HL-60 (cell line): ENCODE measurements around the gene PITX1.

Experiments used
- DNase-seq, 2 experiments: peaks; one replicate each; pipeline ENCODE4 v3.0.0-alpha.2; 2010 to 2020; ENCODE audit warnings: low read depth in 1 of 2, low spot score in 1 of 2
- H3K27ac ChIP-seq: fragments of 250-450 bp; sonication (Bioruptor Pico); replicated peaks from 2 replicates; pipeline ENCODE4 v1.5.1; 2020; ENCODE audit warnings: mild to moderate bottlenecking, moderate library complexity
- H3K27me3 ChIP-seq: fragments of 250-450 bp; sonication (Bioruptor Pico); 2 replicates; pipeline ENCODE4 v1.5.1; 2021; ENCODE audit warnings: mild to moderate bottlenecking, moderate library complexity; ENCODE audit not compliant: insufficient read depth, poor library complexity, severe bottlenecking
- H3K4me3 ChIP-seq: replicated peaks from 2 replicates; pipeline ENCODE4 v1.5.1; 2011; ENCODE audit warnings: mild to moderate bottlenecking, control low read depth, low read length; ENCODE audit not compliant: insufficient read depth
- CTCF ChIP-seq: IDR thresholded peaks from one replicate; pipeline ENCODE4 v1.5.1; 2011; ENCODE audit warnings: low read length, control low read depth, inconsistent platforms; ENCODE audit not compliant: insufficient read depth
- GABPA ChIP-seq: IDR thresholded peaks from 2 replicates; pipeline ENCODE4 v1.6.1; 2012; ENCODE audit warnings: low read depth
- POLR2AphosphoS5 ChIP-seq: IDR thresholded peaks from 2 replicates; pipeline ENCODE4 v1.6.1; 2012; ENCODE audit warnings: low read depth
- REST ChIP-seq: IDR thresholded peaks from 2 replicates; pipeline ENCODE4 v1.6.1; 2012; ENCODE audit warnings: low read depth; ENCODE audit not compliant: insufficient replicate concordance
- SPI1 ChIP-seq: IDR thresholded peaks from 2 replicates; pipeline ENCODE4 v1.6.1; 2012; ENCODE audit warnings: low read depth, mild to moderate bottlenecking, borderline replicate concordance

PITX1 gene

GRCh38 chr5:135055396-135055795 is 21.4 kb upstream of the PITX1 start:
- H3K27ac ChIP-seq = no peak overlapping the region
- TF ChIP-seq CTCF = no peak
- no peak for TF ChIP-seq POLR2AphosphoS5
- TF ChIP-seq GABPA = no peak
- TF ChIP-seq REST = no peak
- TF ChIP-seq SPI1 = no peak
- no peak overlapping the region for H3K4me3 ChIP-seq
- H3K27me3 ChIP-seq = no peaks in the 10 kb centered on the region
- no peak for DNase-seq

- TF ChIP-seq CTCF = no peak
- no peak for TF ChIP-seq GABPA
- TF ChIP-seq POLR2AphosphoS5 = no peak
- no peak for TF ChIP-seq REST
- TF ChIP-seq SPI1 = no peak
Measured at GRCh38 chr5:135054546-135054945, 20.5 kb upstream of the PITX1 start.

GRCh38 chr5:135053989-135054388 is 20.0 kb upstream of the PITX1 start:
- no peak for DNase-seq
- Histone ChIP-seq H3K4me3 (no peak overlapping the region), H3K27me3 (no peaks in the 10 kb centered on the region), H3K27ac (no peak overlapping the region)
- no peak for TF ChIP-seq SPI1
- no peak for TF ChIP-seq REST
- no peak for TF ChIP-seq POLR2AphosphoS5
- TF ChIP-seq CTCF = no peak
- no peak for TF ChIP-seq GABPA

More at GRCh38 chr5:135054546-135054945, 20.5 kb upstream of the PITX1 start:
- Histone ChIP-seq H3K27me3 (no peaks in the 10 kb centered on the region), H3K27ac (no peak overlapping the region), H3K4me3 (no peak overlapping the region)
- no peak for DNase-seq
